Left kidney (tissue), 2 donors: Measurements from ENCODE around the gene PIGR. TPM values are rescaled to one million over a fixed set of nuclear protein-coding genes. Genes with fewer than 3 reads are reported as not detected.

Experiments
- DNase-seq: peaks from one replicate; pipeline ENCODE4 v3.0.0-alpha.2; 2013
- polyA plus RNA-seq: library from polyadenylated mRNA; unstranded; fragments of 120-200 nt; gene quantifications from one replicate; pipeline ENCODE4 v1.2.1, GENCODE V29; 2013; ENCODE audit not compliant: insufficient read length

The PIGR gene
- polyA plus RNA-seq, 1 donor, result 1.6 TPM

GRCh38 chr1:206909883-206910318 lies 36.4 kb downstream of the PIGR start:
- DNase-seq, result no peak

DNA sequence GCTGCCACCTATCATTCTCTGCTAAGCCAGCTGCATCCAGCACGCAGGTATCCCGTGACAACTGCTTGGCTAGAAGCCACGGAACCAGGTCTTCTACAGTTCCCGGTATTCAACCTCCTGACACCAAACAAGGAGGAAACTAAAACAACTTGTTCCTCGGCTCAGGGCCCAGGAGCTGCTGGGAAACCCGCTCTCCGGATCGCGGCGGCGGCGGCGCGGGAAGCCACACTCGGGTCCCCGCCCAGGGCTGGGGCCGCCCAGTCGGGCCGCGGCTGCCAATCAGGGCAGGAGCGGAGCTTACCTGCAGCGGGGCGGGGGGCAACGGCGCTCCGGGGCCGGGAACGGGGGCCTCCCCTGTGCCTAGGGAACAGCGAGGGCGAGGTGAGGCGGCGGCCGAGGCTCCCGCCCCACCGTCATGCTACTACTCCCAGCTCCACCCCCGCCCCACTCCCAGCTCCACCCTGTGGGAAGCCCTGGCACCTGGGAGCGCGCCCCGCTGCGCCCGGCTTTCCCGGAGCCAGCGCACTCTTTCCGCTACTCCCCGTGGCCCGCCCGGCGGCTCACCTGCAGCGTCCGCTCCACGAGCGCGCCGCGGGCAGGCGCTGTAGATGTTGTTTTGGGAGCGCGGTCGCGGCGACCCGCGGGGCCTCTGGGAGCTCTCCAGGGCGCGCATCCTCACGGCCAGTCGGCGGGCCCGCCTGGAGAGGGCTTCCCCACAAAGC lies 36.9 kb downstream of the PIGR start:
- peak; percentile 84 for DNase-seq

DNA sequence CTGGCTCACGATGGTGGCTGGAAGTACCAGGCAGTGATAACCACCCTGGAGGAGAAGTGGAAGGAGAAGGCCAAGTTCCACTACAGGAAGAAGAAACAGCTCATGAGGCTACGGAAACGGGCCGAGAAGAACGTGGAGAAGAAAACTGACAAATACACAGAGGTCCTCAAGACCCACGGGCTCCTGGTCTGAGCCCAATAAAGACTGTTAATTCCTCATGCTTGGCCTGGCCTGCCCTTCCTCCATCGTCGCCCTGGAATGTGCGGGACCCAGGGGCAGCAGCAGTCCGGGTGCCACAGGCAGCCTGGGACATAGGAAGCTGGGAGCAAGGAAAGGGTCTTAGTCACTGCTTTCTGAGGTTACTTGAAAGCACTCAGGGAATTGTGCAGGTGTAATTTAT lies 38.2 kb downstream of the PIGR start:
- DNase-seq, result no peak

- DNase-seq, result no peak
Measured at GRCh38 chr1:206907304-206907991, 38.8 kb downstream of the PIGR start.

DNA sequence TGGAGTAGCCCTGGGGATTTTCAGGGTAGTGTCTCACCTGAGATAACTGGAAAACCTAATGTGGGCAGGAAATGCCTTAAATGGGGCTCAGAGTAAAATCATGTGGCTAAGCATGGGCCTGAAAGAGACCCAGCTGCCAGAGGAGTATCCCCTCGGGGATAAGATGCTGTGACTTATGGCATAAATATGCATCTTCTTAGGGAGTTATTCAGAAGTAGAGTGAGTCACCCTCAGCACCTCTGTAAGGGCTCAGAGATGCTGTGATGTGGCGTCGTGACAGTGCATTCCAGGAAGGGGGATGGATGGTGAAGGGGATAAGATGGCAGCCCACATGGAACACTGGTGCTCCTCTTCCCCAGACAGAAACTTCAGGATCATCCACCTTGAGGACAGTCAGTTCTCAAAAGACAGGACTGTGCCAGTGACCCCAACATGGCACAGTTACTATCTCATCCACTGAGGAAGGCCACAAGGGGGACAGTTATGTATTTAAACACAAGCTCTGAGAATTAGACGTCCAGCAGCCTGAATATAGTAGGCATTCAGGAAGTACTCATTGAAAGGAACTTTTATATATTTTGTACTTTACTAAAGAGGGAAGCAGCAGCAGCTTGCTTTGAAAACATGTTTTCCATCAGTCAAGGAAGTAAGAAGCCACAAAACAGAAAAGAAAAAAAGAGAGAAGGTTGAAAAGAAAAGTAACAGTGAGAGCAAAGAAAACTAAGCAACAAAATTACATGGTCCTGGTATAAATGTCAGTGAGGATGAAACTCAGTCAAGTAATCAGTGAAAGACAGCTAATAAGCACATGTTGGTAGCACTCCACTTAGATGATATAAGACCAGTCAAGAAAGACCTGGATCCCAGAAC lies 40.7 kb downstream of the PIGR start:
- no peak for DNase-seq

DNA sequence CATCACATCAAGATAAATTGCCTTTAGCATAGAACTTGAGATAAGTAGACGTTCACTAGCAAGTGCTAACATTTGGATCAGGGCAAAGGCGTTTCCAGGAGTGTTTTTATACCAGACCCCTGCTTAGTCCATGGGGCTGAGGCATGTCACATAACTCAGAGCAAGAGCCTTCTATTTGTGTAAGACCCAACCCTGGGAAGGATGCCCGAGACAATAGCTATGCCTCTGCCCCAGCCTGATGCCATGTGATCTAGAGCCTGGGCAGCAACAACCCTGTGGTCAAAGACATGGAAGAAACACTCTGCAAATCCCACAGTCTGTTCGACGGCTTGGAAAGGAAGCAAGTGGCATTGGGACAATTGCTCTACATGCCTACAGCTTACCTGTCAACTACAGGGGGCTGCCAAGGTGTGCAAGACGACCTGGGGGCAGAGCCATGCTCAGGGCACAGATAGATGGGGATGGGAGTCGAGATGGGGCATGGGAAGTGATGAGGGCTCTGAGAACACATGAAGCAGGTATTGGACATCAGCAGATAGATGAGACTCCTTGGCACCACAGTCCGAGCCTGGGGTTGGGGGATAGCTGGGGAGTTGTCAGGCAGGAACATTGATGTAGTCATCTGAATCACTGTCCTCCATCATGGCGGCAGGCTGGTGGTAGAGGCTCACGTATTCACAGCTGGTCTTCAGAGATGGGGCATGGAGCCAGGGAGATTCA lies 41.7 kb downstream of the PIGR start:
- no peak for DNase-seq

DNA sequence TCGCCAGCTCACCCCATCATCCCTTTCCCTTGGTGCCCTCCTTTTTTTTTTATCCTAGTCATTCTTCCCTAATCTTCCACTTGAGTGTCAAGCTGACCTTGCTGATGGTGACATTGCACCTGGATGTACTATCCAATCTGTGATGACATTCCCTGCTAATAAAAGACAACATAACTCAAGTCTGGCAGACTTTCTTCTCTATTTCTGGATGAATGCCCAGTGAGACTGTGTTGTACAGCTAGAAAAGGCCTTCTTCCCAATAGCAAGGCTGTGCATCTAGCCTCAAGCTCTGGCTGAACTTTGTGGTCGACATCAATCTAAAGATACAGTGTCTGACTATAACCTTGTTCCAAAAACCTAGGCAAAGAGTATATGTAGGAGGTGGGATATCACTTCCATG lies 42.6 kb downstream of the PIGR start:
- no peak for DNase-seq

GRCh38 chr1:206902702-206903101 lies 43.6 kb downstream of the PIGR start:
- DNase-seq, result no peak

GRCh38 chr1:206901944-206902343 lies 44.3 kb downstream of the PIGR start:
- no peak for DNase-seq

DNA sequence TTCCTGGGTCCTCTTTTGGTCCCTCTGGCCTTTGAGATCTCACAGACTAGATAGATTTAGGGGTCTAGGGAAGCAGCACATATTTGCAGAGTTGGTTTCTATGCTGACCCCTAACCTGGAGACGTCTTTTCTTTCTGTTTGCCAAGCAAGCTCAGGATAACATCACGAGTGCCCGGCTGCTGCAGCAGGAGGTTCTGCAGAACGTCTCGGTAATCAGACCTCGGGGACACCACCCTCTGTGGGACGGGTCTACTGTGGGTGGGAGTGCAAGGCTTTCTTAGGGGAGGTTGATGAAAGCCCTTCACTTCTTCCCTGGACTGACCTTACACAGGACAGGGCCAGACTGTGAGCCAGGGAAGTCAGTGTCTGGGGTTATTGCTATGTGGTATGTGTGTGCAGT lies 46.1 kb downstream of the PIGR start:
- no peak for DNase-seq

GRCh38 chr1:206899717-206900116 lies 46.5 kb downstream of the PIGR start:
- DNase-seq, result no peak

DNA sequence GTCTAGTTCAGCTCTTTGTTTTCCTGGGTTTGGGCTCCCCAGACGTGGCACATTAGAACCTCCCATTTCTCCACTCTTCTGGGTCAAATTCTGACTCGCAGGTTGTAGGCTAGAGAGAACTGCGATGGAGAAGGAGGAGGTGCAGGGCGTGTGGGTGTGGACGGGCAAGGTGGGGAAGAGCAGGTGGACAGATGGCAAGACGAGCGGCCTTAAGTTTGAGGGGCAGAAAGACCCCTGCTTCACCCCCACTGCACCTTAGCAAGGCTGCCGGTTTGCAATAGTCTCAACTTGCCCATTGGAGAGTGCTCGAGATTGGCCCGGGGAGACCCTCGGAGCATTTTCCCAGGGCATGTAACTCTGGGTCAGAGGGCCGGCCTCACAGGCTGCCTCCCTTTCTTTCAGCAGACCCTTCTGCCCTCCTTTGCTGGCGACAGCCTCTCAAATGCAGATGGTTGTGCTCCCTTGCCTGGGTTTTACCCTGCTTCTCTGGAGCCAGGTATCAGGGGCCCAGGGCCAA lies 47.3 kb downstream of the PIGR start:
- no peak for DNase-seq

- DNase-seq, result no peak
Measured at GRCh38 chr1:206898089-206898914, 48.0 kb downstream of the PIGR start.

DNA sequence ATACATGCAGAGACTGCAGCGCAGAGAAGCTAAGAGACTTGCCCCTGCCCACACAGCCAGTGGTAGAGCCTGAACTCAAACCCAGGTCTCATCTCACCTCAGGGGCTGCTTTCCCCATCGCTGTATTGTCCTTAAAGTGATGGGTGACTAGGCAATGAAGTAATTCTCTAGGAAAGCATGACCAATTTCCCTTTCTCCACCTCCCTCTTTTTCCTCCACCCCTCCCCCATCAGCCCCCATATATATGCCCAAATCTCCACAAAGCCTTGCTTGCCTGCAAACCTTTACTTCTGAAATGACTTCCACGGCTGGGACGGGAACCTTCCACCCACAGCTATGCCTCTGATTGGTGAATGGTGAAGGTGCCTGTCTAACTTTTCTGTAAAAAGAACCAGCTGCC lies 49.1 kb downstream of the PIGR start, which contains the start of gene IL24:
Gene IL24 (plus strand): TSS at position 269 of the 400 bp plus-strand sequence. CDS start 390 bp downstream, outside the sequence.
- no peak for DNase-seq

DNA sequence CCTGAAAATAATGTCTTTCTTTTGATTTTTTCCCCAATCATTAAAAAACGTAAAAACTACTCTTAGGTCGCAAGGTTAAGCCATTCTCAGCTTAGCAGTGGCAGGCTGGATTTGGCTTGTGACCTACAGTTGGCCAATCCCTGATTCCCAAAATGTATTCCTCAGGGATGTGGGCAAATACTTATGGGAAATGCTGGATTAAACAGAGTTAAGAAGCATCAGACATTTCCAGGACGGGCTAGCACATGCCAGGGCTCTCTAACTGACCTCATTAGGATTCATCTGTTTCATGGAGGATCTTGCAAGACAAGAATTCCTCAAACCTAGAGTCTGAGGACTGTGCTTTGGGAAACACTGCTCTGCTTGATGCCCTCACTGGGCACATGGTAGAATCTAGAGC lies 50.0 kb downstream of the PIGR start:
- no peak for DNase-seq

GRCh38 chr1:206895837-206896242 lies 50.4 kb downstream of the PIGR start:
- DNase-seq, result no peak

GRCh38 chr1:206895325-206895724 lies 50.9 kb downstream of the PIGR start:
- DNase-seq, result no peak

DNA sequence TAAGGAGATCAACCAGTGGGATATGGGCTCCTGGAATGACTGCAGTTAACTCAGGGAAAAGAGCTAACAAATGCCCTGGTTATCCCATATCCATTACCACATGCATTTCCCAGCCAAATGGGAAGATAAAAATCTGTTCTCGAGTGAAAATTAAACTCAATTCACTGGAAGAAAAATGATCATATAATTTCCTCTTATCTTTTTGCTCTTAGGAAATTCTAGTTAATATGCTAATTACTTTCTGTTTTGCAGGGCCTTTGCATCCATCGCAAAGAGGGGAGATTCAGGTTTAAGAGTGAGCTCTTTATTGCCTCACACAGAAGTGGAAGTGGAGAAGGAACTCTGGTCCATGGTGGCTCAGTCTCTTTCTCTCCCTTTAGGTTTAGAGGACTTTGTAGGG lies 52.9 kb downstream of the PIGR start:
- no peak for DNase-seq

GRCh38 chr1:206892351-206892984 lies 53.8 kb downstream of the PIGR start:
- DNase-seq, result no peak

GRCh38 chr1:206891412-206891811 lies 54.9 kb downstream of the PIGR start:
- DNase-seq, result no peak
